ENCODE results near the gene MAEA.

DNA sequence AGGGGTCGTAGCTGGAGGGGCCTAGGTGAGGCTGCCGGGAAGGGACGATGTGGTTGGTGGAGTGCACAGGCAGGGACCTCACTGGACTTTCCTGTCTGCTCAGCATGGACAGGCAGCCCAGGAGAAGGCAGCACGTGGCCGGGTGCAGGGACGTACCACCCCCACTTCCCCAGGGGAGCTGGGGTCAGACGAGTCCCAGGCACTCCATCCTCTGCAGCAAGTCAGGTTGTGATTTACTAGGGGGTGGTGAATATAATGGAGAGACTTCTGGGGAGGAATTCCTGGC, 39.2 kb upstream of the MAEA start:
- TF ChIP-seq SUZ12 (IDR thresholded peaks at IDR 0.05; ENCODE audit: extremely low read depth, insufficient read depth, insufficient read length) (no peak), YY1 (IDR thresholded peaks at IDR 0.05; ENCODE audit: insufficient read depth, insufficient read length) (no peak), ZNF274 (IDR thresholded peaks at IDR 0.05; ENCODE audit: low read depth, low read length) (no peak)
